GM13976 (cell line): Measurements from ENCODE around the gene PRSS53.

Experiments used
- DNase-seq: peaks from one replicate; pipeline ENCODE4 v3.0.0; 2012; ENCODE audit warnings: low spot score
- in situ Hi-C: fragments of 300-500 bp; cut with MboI; formaldehyde crosslinking; loops from one replicate; pipeline ENCODE4 v1.12.0; 2022; ENCODE audit warnings: low sequenced_read_pairs, mixed read lengths, inconsistent platforms; ENCODE audit not compliant: unreplicated experiment
- TF ChIP-seq, protein P1 (sequence below): IDR thresholded peaks from 2 replicates; pipeline ENCODE4 v1.5.1; 2012; ENCODE audit warnings: borderline replicate concordance, mild to moderate bottlenecking; ENCODE audit not compliant: insufficient read depth; ENCODE audit errors: extremely low read depth, missing control alignments, control extremely low read depth

PRSS53 gene

DNA sequence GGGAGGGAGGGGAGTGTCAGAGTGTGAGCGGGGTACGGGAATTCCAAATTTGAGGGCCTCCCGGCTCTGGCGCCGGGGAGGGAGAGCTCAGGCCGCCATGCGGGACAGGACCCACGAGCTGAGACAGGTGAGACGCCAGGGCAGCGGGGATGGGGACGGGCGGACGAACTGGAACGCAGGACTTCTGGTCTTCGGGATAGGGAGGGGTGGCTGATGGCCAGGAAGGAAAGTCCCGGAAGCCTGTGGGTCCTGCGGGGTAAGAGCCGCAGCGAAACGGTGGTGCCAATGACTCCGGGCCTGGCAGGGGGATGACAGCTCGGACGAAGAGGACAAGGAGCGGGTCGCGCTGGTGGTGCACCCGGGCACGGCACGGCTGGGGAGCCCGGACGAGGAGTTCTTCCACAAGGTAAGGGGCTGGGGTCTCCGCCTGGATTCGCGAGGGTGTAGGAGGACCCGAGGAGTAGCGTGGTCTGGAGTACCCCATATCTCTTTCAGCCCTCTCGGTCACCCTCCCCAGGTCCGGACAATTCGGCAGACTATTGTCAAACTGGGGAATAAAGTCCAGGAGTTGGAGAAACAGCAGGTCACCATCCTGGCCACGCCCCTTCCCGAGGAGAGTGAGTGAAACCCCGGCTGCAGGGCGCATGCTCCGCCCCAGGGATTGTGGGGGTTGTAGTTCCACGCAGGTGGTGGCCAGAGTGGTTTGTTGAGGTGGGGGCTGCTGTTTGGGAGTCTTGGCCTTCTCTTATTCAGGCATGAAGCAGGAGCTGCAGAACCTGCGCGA, 54.8 kb downstream of the PRSS53 start:
- TF ChIP-seq, protein P1, sequence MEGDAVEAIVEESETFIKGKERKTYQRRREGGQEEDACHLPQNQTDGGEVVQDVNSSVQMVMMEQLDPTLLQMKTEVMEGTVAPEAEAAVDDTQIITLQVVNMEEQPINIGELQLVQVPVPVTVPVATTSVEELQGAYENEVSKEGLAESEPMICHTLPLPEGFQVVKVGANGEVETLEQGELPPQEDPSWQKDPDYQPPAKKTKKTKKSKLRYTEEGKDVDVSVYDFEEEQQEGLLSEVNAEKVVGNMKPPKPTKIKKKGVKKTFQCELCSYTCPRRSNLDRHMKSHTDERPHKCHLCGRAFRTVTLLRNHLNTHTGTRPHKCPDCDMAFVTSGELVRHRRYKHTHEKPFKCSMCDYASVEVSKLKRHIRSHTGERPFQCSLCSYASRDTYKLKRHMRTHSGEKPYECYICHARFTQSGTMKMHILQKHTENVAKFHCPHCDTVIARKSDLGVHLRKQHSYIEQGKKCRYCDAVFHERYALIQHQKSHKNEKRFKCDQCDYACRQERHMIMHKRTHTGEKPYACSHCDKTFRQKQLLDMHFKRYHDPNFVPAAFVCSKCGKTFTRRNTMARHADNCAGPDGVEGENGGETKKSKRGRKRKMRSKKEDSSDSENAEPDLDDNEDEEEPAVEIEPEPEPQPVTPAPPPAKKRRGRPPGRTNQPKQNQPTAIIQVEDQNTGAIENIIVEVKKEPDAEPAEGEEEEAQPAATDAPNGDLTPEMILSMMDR, result no peak
- in situ Hi-C loops, result no loop called here
- DNase-seq, result peak; percentile 94
